GM18505 (cell line): ENCODE data around the gene CTRB2.
"Not testable (repeated sequence)": the region's sequence is repeated elsewhere in the genome, so short reads cannot be mapped to it uniquely, and the experiment has no call there.

ENCODE experiments used
- ATAC-seq: cut with Tn5 transposase; IDR thresholded peaks from one replicate; pipeline ENCODE4 v1.9.1; 2021; ENCODE audit not compliant: unreplicated experiment
- POLR2A ChIP-seq: IDR thresholded peaks from 4 replicates; pipeline ENCODE4 v1.6.1; 2011; ENCODE audit warnings: borderline replicate concordance; ENCODE audit not compliant: insufficient read depth, insufficient read length; ENCODE audit errors: extremely low read depth

The CTRB2 gene

GRCh38 chr16:75248142-75248535 is 41.2 kb upstream of the CTRB2 start:
- no peak for TF ChIP-seq POLR2A
- no peak for ATAC-seq

GRCh38 chr16:75247249-75247648 is 40.3 kb upstream of the CTRB2 start:
- ATAC-seq = no peak
- TF ChIP-seq POLR2A = no peak

- TF ChIP-seq POLR2A = no peak
- ATAC-seq = no peak
These were observed 39.7 kb upstream of the CTRB2 start for GRCh38 chr16:75246504-75247205.

DNA sequence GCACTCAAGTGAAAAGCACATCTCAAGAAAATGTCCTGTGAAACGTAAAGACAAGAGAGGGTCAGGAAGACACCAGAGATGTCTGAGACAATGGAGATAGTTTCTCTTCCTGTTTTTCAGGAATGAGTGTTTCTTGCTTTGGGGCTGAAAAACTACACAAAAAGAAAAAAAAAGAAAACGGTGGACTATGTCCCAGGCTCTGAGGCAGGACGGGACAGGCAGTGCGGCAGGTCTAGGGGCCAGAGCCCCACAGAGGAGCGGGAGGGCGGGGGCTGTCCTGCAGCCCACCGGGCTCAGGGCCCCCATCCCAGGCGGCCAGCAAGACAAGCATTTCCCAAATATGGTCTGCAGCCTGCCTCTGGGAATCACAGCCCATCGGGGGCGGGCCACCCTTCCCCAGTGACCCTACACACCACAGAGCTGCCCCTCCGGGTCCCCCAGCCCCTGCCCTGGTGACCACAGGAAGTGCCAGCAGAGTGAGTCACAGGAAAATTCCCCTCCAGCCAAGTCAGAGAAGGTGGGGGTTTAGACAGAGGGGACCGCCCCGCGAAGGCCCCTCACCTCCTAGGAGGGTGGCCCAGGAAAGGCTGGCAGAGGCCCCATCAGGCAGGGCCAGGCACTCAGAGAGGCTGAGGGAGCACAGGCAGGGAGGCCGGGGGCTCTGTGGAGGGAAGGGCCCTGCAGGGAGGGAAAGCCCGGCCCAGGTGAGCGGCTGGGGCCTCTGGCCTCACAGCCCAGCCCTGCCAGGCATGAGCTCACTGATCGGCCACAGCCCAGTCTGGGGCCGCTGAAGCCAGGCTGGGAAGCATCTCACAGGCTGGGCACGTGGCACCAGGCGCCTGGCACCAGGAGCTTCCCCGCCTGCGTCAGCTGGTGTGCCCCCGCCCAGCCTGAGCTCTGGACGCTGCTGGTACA is 38.1 kb upstream of the CTRB2 start:
- ATAC-seq = no peak
- TF ChIP-seq POLR2A = no peak

- ATAC-seq = no peak
- TF ChIP-seq POLR2A = no peak
These were observed 37.4 kb upstream of the CTRB2 start for GRCh38 chr16:75244225-75244809.

DNA sequence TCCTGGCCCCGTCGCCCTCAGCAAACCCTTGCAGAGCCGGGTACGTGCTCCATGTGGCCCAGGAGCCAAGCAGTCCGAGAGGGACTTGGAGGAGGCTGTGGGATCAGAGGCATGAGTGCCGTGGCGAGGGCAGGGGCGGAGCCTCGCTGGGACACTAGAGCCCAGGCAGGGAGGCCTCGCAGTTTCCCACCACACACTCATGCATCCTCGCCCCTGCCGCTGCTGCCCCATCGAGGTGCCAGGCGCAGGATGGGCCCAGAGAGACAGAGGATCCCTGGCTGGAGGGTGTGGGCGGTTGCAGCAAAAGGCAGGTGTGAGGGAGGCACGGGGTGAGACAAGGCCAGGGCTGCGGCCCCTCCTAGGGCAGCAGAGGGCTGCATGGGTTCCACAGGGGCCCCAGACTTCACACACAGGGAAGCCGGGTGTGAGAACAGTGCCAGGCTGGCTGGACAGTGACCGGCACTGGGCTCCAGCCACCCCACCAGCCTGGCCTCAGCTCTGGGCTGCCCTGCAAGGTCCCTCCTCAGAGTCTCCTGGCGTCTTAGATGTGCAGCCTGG is 36.8 kb upstream of the CTRB2 start:
- no peak for TF ChIP-seq POLR2A
- ATAC-seq = no peak

GRCh38 chr16:75242436-75243078 is 35.6 kb upstream of the CTRB2 start:
- ATAC-seq = not testable (repeated sequence)

- TF ChIP-seq POLR2A = no peak
- no peak for ATAC-seq
These were observed 35.0 kb upstream of the CTRB2 start for GRCh38 chr16:75241955-75242354.

DNA sequence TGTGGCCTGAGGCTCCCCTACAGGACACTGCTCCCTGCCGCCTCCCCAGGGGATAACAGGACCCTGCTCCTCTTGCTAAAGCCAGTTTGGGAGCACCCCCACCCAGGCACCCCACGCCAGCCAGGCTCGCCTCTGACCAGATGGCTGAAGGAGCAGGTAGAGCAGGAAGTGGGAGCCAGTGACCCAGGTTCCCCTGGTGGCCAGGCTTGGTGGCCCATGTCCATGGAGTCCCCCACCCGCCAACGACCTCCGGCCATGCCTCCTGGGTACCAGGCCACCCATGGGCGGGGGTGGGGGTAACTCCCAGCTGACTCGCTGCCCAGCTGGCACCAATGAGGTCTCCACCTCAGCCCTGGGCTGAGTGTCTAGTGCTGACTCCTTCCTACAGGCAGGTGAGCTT is 34.5 kb upstream of the CTRB2 start:
- ATAC-seq = no peak
- TF ChIP-seq POLR2A = no peak

GRCh38 chr16:75240633-75241032 is 33.7 kb upstream of the CTRB2 start:
- not testable (repeated sequence) for ATAC-seq

DNA sequence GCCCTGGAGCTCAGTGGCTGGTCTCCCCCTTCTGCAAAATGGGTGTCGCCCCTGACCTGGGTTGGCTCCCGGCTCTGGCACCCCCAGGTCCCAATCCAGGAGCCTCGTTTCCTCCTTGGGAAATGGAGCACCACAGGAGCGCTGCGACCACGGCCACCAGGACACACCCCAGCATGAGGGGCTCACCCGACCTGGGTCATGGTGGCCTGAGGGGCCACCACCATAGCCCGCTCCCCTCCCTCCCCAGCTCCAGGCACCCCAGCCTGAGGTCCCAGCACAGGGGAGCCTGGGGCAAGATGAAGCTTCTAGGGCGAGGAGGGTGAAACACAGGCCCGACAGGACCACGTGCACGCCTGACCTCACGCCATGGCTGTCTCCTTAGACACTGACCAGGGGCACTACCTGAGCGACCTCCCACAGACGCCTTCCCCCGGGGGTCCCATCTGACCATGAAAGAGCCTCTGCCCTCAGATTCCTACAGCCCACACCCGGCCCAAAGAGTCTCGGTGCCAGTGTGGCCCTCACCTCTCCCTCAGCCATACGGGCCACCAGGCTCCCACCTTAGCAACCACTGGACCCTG is 32.7 kb upstream of the CTRB2 start:
- ATAC-seq = no peak
- no peak for TF ChIP-seq POLR2A

DNA sequence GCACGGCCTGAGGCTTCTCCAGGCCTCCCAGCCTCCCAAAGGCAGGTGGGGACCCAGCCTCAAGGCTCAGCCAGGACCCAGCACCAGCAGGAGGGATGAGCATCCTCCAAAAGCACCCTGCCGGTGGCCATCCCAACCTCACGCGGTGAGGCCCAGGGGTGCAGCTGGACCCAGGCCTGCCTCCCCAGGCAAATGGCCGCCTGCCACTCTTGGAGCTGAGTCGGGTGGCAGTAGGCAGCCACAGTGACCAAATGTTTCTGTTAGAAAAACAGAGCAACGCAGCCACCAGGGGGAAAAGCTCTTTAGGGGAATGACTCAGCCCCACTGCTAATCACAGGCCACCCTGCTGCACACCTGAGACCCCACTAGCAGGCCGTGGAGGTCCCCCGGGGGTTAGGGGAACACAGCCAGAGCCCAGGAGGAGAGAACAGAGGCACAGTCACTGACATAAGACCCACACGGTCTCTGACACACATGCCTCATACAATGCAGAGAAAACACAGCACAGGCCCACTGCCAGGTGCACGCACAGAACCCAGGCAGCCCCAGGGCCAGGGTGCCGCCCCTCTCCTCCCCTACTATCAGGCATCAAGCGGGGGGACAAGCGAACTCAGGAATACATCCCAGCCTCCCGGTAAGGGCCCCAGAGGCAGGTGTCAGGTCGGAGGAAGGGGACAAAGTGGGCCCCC is 32.0 kb upstream of the CTRB2 start:
- no peak for ATAC-seq
- no peak for TF ChIP-seq POLR2A
